ENCODE results near the gene MRPL2. TPM values are rescaled to one million over a fixed set of nuclear protein-coding genes. Genes with fewer than 3 reads are reported as not detected.

MRPL2 gene
- polyA plus RNA-seq, 1 experiment, result 19.3 TPM

- Histone ChIP-seq H3K9me3 (ENCODE audit: control insufficient read depth, insufficient read depth, low read length) (no peaks in the 10 kb centered on the region), H3K27ac (ENCODE audit: low read depth, low read length) (peak overlapping the region; percentile 49), H3K4me3 (ENCODE audit: low read depth, low read length) (no peak overlapping the region), H3K27me3 (ENCODE audit: control insufficient read depth, insufficient read depth, low read length) (no peaks in the 10 kb centered on the region)
- no peak for TF ChIP-seq CTCF (IDR thresholded peaks at IDR 0.05; ENCODE audit: low read depth, low read length)
- POLR2A ChIA-PET, result interaction anchor here (1.1 to 2.4 kb wide), 3 partner anchors 12 to 39 kb away, joined by 3 to 18 read pairs (median 4); partner anchors contain the start of genes CUL7 and PTK7
- no peak for DNase-seq (ENCODE audit: low read depth, low spot score)
- CTCF ChIA-PET, result interaction anchor here (1.4 kb wide), 1 partner anchor 12 kb away, joined by 5 read pairs; no protein-coding TSS in a partner anchor
Measured at GRCh38 chr6:43089874-43090558, 30.8 kb upstream of the MRPL2 start.

GRCh38 chr6:43089467-43089866 is 30.2 kb upstream of the MRPL2 start:
- ChIA-PET CTCF (interaction anchor here (1.4 kb wide), 1 partner anchor 12 kb away, joined by 5 read pairs; no protein-coding TSS in a partner anchor), POLR2A (interaction anchor here (1.4 to 2.4 kb wide), 2 partner anchors 12 to 39 kb away, joined by 4 to 18 read pairs; partner anchors contain the start of gene PTK7)
- Histone ChIP-seq H3K9me3 (ENCODE audit: control insufficient read depth, insufficient read depth, low read length) (no peaks in the 10 kb centered on the region), H3K4me3 (ENCODE audit: low read depth, low read length) (no peak overlapping the region), H3K27me3 (ENCODE audit: control insufficient read depth, insufficient read depth, low read length) (no peaks in the 10 kb centered on the region), H3K27ac (ENCODE audit: low read depth, low read length) (peak overlapping the region; percentile 49)
- TF ChIP-seq CTCF (IDR thresholded peaks at IDR 0.05; ENCODE audit: low read depth, low read length), result no peak
- no peak for DNase-seq (ENCODE audit: low read depth, low spot score)

- Histone ChIP-seq H3K4me3 (ENCODE audit: low read depth, low read length) (no peak overlapping the region), H3K27ac (ENCODE audit: low read depth, low read length) (no peak overlapping the region), H3K27me3 (ENCODE audit: control insufficient read depth, insufficient read depth, low read length) (no peaks in the 10 kb centered on the region), H3K9me3 (ENCODE audit: control insufficient read depth, insufficient read depth, low read length) (no peaks in the 10 kb centered on the region)
- DNase-seq (ENCODE audit: low read depth, low spot score), result no peak
- POLR2A ChIA-PET, result interaction anchor here (1.4 to 2.4 kb wide), 2 partner anchors 11 to 40 kb away, joined by 4 to 18 read pairs; partner anchors contain the start of gene PTK7
- no peak for TF ChIP-seq CTCF (IDR thresholded peaks at IDR 0.05; ENCODE audit: low read depth, low read length)
- CTCF ChIA-PET, result interaction anchor here (1.0 to 1.4 kb wide), 2 partner anchors 11 kb away, joined by 3 to 5 read pairs; no protein-coding TSS in a partner anchor
Measured at GRCh38 chr6:43088654-43089056, 29.4 kb upstream of the MRPL2 start.

- Histone ChIP-seq H3K9me3 (ENCODE audit: control insufficient read depth, insufficient read depth, low read length) (no peaks in the 10 kb centered on the region), H3K4me3 (ENCODE audit: low read depth, low read length) (no peak overlapping the region), H3K27ac (ENCODE audit: low read depth, low read length) (no peak overlapping the region), H3K27me3 (ENCODE audit: control insufficient read depth, insufficient read depth, low read length) (no peaks in the 10 kb centered on the region)
- no peak for DNase-seq (ENCODE audit: low read depth, low spot score)
- CTCF ChIA-PET, result no interaction called here
- POLR2A ChIA-PET, result no interaction called here
- TF ChIP-seq CTCF (IDR thresholded peaks at IDR 0.05; ENCODE audit: low read depth, low read length), result no peak
Measured at GRCh38 chr6:43086022-43086658, 26.9 kb upstream of the MRPL2 start.
